Lower leg skin (tissue), 4 donors: ENCODE data around the gene TRPM1. TPM values are rescaled to one million over a fixed set of nuclear protein-coding genes. Genes with fewer than 3 reads are reported as not detected.

ENCODE experiments used
- DNase-seq, 2 donors: peaks; one replicate each; pipeline ENCODE4 v3.0.0-alpha.2; 2019; ENCODE audit warnings: low spot score in 2 of 2
- H3K4me3 ChIP-seq: fragments of 200-600 bp; sonication (generic); 2 replicates; pipeline ENCODE4 v1.5.1; 2017; ENCODE audit warnings: mild to moderate bottlenecking, low read depth; ENCODE audit not compliant: poor library complexity, severe bottlenecking
- POLR2A ChIP-seq, 2 donors: fragments of 450-650 bp; IDR thresholded peaks; one replicate each; pipeline ENCODE4 v1.6.1; 2016 to 2017; ENCODE audit warnings: antibody characterized with exemption in 2 of 2, mild to moderate bottlenecking in 1 of 2, moderate library complexity in 1 of 2
- WGBS, 2 donors: methylation state at CpG; one replicate each; pipeline ENCODE4 v1.1.5; 2018; 5-methylcytosine and 5-hydroxymethylcytosine counted together
- intact Hi-C: fragments of 100-400 bp; cut with DNase I; formaldehyde crosslinking; loops from one replicate; pipeline ENCODE4 v1.15.0; 2023; ENCODE audit warnings: low total_unique reads
- total RNA-seq, 4 donors: library from RNA; depleted of rRNA; stranded (reverse); fragments of >200 nt; gene quantifications; one replicate each; pipeline ENCODE4 v1.1.0, GENCODE V29; 2016
- TF ChIP-seq, protein P1 (sequence below), 3 donors: fragments of 450-650 bp; IDR thresholded peaks; one replicate each; pipeline ENCODE4 v1.5.1; 2016; ENCODE audit warnings: antibody characterized with exemption in 3 of 3, mild to moderate bottlenecking in 3 of 3, moderate library complexity in 2 of 3

TRPM1 gene
- total RNA-seq, 4 donors from 2014 or later = 1.3 to 18.3 (median 8.3) TPM

DNA sequence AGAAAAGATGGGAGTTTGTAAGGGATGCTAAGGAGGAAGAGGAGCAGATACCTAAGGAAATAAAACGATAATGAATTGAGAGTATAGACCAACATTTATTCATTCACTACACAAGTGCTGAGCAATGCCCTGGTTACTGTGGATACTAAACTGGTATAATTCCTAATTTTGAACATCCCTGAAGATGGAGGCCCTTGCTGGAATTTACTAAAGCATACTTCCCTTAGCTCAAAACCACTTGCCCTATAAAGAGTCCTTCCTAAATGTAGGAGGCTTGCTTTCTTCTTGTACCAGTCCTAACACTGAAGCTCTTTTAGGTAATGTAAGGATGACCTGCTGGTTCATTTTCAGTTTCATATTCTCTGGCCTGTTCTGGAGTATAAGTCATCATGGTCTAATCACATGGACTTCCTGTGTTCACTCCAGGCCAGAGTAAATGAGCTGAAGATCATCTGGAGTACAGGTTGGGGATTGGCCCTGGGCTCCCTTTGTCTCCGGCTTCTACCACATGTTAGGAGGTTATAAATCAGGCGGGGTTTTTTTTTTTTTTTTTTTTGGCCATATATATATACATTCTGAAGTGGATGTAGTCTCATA lies 70.0 kb downstream of the TRPM1 start:
- 89 to 90% methylated on average over 3 of the region's 3 CpGs for WGBS, 2 donors
- DNase-seq = no peak
- intact Hi-C loops = no loop called here
- no peak for TF ChIP-seq POLR2A (IDR thresholded peaks at IDR 0.05)
- TF ChIP-seq, protein P1, sequence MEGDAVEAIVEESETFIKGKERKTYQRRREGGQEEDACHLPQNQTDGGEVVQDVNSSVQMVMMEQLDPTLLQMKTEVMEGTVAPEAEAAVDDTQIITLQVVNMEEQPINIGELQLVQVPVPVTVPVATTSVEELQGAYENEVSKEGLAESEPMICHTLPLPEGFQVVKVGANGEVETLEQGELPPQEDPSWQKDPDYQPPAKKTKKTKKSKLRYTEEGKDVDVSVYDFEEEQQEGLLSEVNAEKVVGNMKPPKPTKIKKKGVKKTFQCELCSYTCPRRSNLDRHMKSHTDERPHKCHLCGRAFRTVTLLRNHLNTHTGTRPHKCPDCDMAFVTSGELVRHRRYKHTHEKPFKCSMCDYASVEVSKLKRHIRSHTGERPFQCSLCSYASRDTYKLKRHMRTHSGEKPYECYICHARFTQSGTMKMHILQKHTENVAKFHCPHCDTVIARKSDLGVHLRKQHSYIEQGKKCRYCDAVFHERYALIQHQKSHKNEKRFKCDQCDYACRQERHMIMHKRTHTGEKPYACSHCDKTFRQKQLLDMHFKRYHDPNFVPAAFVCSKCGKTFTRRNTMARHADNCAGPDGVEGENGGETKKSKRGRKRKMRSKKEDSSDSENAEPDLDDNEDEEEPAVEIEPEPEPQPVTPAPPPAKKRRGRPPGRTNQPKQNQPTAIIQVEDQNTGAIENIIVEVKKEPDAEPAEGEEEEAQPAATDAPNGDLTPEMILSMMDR (IDR thresholded peaks at IDR 0.05) = no peak
- no peak overlapping the region for H3K4me3 ChIP-seq

DNA sequence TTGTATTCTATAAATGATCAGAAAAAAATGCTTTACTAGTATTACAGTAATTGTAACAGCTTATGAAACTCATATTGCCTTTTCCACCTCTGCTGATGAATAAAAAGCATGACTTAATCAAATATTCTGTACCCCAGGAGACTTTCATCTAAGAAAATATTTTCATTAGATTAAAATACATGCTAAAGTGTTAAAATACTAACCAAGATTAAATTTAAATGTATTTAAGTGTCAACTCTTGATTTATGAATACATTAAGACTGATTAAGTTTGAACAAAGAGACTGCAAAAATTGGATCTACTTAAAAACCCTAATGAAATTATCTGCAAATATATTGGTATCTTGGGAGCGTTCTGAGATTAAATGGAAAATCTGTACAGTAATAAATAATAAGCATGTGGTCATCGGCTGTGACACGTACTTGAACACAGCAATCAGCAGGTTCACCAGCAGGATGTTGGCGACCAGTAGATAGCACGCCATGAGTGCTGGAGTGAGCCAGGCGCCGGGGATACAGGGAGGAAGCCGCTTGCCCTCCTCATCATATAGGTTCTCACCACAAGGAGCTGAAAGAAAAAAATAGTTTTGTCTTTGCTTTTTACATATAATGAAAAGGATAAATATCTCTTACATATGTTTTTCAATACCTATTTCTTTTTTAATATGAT lies 73.5 kb downstream of the TRPM1 start:
- TF ChIP-seq, protein P1 (IDR thresholded peaks at IDR 0.05) = no peak
- TF ChIP-seq POLR2A (IDR thresholded peaks at IDR 0.05) = no peak
- no peak for DNase-seq
- WGBS, 2 donors = 73 to 81% methylated on average over 8 of the region's 8 CpGs
- H3K4me3 ChIP-seq = no peak overlapping the region
- intact Hi-C loops = no loop called here

GRCh38 chr15:31025996-31026395 lies 75.5 kb downstream of the TRPM1 start:
- H3K4me3 ChIP-seq = no peak overlapping the region
- WGBS, 2 donors = 95 to 96% methylated on average over 25 of the region's 25 CpGs
- no peak for DNase-seq
- intact Hi-C loops = no loop called here
- TF ChIP-seq, protein P1 (IDR thresholded peaks at IDR 0.05) = no peak
- no peak for TF ChIP-seq POLR2A (IDR thresholded peaks at IDR 0.05)

GRCh38 chr15:31024979-31025378 lies 76.5 kb downstream of the TRPM1 start:
- no peak overlapping the region for H3K4me3 ChIP-seq
- 41 to 46% methylated on average over 3 of the region's 3 CpGs for WGBS, 2 donors
- intact Hi-C loops = no loop called here
- DNase-seq = no peak
- no peak for TF ChIP-seq POLR2A (IDR thresholded peaks at IDR 0.05)
- TF ChIP-seq, protein P1 (IDR thresholded peaks at IDR 0.05) = no peak

DNA sequence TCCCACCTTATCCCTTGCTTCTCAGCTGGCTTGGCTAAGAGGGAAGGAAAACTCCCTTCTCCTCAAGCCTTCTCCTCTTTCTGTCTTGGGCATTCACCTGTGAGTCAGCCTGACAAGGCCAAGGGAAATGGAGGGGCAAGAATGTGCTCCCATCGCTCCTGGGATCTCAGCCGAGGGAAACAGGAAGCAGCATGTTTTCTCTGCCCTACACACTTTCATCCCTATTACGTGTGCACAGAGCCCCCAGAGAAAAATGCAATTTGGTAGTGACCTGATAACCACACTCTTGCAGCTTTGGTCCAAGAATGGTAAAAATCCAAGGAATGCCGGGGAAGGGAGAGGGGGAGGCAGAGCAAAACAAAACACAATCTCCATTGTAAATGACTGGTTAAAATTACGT lies 77.2 kb downstream of the TRPM1 start:
- intact Hi-C loops = no loop called here
- no peak overlapping the region for H3K4me3 ChIP-seq
- DNase-seq = no peak
- no peak for TF ChIP-seq POLR2A (IDR thresholded peaks at IDR 0.05)
- TF ChIP-seq, protein P1 (IDR thresholded peaks at IDR 0.05) = no peak
- WGBS, 2 donors = 28 to 37% methylated on average over 5 of the region's 5 CpGs
